HEK293 (cell line): ENCODE results near the gene MSI2.

ENCODE experiments used
- KLF16 ChIP-seq: fragments of 450-650 bp; formaldehyde crosslinking; IDR thresholded peaks from 2 replicates; pipeline ENCODE4 v1.5.1; 2017; ENCODE audit warnings: missing biosample characterization, missing genetic modification characterization
- ZNF660 ChIP-seq: fragments of 450-650 bp; IDR thresholded peaks from 2 replicates; pipeline ENCODE4 v1.5.1; 2018; ENCODE audit warnings: missing biosample characterization, mild to moderate bottlenecking, missing genetic modification characterization
- TF ChIP-seq, protein P1 (sequence below): fragments of 450-650 bp; formaldehyde crosslinking; IDR thresholded peaks from 2 replicates; pipeline ENCODE4 v1.5.1; 2016; ENCODE audit warnings: missing biosample characterization, missing genetic modification characterization

DNA sequence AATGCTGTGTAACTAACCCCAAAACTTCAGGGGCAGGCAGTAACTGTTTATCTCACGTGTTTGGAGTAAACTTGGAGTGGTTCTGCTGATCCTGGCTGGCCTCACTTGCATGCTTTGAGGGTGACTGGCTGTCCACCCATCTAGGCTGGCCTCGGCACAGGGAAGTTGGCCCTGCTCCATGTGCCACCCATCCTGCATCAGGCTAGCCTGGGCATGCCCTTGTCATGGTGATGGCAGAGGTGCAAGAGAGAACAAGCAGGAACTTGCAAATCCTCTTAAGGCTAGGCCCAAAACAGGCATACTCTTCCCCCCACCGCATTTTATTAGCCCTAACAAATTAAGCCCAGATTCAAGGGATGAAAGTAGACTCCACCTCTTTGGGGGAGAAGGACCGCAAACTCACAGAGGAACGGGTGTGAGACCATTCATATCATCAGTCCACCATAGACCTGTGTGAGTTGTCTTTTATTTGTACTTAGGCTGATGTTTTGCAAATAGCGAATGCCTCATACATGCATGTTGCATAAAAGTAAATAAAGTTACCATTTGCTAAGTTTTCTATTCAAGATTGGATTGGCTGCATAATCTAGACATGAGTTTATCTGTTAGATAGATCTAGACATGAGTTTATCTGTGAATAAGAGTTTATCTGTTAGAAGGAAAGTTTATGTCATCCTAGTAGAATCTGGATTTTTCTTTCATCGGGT, 267.8 kb downstream of the MSI2 start:
- TF ChIP-seq ZNF660 (tag by site-specific recombination) (no peak), KLF16 (tag by site-specific recombination) (no peak)
- TF ChIP-seq, protein P1, sequence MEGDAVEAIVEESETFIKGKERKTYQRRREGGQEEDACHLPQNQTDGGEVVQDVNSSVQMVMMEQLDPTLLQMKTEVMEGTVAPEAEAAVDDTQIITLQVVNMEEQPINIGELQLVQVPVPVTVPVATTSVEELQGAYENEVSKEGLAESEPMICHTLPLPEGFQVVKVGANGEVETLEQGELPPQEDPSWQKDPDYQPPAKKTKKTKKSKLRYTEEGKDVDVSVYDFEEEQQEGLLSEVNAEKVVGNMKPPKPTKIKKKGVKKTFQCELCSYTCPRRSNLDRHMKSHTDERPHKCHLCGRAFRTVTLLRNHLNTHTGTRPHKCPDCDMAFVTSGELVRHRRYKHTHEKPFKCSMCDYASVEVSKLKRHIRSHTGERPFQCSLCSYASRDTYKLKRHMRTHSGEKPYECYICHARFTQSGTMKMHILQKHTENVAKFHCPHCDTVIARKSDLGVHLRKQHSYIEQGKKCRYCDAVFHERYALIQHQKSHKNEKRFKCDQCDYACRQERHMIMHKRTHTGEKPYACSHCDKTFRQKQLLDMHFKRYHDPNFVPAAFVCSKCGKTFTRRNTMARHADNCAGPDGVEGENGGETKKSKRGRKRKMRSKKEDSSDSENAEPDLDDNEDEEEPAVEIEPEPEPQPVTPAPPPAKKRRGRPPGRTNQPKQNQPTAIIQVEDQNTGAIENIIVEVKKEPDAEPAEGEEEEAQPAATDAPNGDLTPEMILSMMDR (tag by site-specific recombination): no peak
